Activated T-helper 2 cell treated with anti-CD3 and anti-CD28 coated beads, Interferon-gamma antibody, Interleukin-2, Interleukin-4, amounts not matched to agents 10 μg/mL and 5 μg/mL and 100 μg/mL, durations not matched to agents 14 hours and 24 hours and 36 hours (primary cell): ENCODE measurements around the gene TMED5. TPM values are rescaled to one million over a fixed set of nuclear protein-coding genes. Genes with fewer than 3 reads are reported as not detected.
"Not testable (repeated sequence)": the region's sequence is repeated elsewhere in the genome, so short reads cannot be mapped to it uniquely, and the experiment has no call there.

Experiments used
- DNase-seq: peaks from one replicate; pipeline ENCODE4 v3.0.0; 2021; ENCODE audit warnings: low spot score
- H3K27ac Mint-ChIP-seq: one replicate; pipeline ENCODE4 v1.8.0; 2021; ENCODE audit warnings: mixed read lengths
- H3K27me3 Mint-ChIP-seq: one replicate; pipeline ENCODE4 v1.8.0; 2021; ENCODE audit warnings: low read depth, mixed read lengths
- H3K36me3 Mint-ChIP-seq: one replicate; pipeline ENCODE4 v1.8.0; 2021; ENCODE audit warnings: low read depth, mixed read lengths
- H3K4me1 Mint-ChIP-seq: one replicate; pipeline ENCODE4 v1.8.0; 2021; ENCODE audit warnings: low read depth, mixed read lengths
- H3K4me3 Mint-ChIP-seq: one replicate; pipeline ENCODE4 v1.8.0; 2021; ENCODE audit warnings: low read depth, mild to moderate bottlenecking, moderate library complexity, mixed read lengths
- H3K9me3 Mint-ChIP-seq: one replicate; pipeline ENCODE4 v1.8.0; 2021; ENCODE audit warnings: mixed read lengths
- intact Hi-C: fragments of 100-400 bp; cut with micrococcal nuclease; formaldehyde crosslinking; loops from one replicate; pipeline ENCODE4 v1.15.1; 2023
- total RNA-seq: library from RNA; stranded (reverse); gene quantifications from 2 replicates; pipeline ENCODE4 v1.2.3, GENCODE V29; 2022

The TMED5 gene
- total RNA-seq, 1 donor from 2014 or later: 60.4 TPM

DNA sequence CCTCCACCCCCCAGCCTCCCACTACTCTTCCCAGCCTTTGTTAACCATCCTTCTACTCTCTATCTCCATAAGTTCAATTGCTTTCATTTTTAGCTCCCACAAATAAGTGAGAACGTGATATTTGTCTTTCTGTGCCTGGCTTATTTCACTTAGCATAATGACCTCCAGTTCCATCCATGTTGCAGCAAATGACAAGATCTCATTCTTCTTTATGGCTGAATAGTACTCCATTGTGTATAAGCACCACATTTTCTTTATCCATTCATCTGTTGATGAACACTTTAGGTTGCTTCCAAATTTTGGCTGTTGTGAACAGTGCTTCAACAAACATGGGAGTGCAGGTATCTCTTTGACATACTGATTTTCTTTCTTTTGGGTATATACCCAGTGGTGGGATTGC, 14.3 kb downstream of the TMED5 start:
- Mint-ChIP-seq H3K9me3 (peaks cover 25% of the 10 kb centered on the region), H3K36me3 (peaks cover 70% of the 10 kb centered on the region), H3K4me1 (peaks cover 26% of the 10 kb centered on the region)
- H3K27me3 Mint-ChIP-seq, H3K27ac Mint-ChIP-seq, H3K4me3 Mint-ChIP-seq, DNase-seq, intact Hi-C loops: not testable (repeated sequence)

DNA sequence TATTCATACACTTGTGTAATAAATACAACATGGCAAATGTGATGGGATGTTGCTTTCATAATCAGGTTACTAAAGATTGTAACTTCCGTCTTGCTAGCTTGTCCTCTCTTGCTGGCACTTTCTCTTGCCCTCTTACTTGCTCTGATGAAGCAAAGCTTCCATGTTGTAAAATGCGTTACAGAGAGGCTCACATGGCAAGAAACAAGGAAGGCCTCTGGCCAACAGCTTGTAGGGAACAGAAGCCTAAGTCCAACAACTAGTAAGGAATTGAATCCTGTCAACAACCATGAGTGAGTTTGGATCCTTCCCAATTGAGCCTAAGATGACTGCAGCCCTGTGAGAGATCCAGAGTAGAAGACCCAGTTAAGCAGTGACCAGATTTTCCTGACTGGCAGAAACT, 15.4 kb downstream of the TMED5 start:
- Mint-ChIP-seq H3K9me3 (peaks cover 25% of the 10 kb centered on the region), H3K4me3 (no peak overlapping the region), H3K36me3 (peaks cover 72% of the 10 kb centered on the region), H3K4me1 (peaks cover 23% of the 10 kb centered on the region), H3K27ac (no peak overlapping the region), H3K27me3 (no peaks in the 10 kb centered on the region)
- intact Hi-C loops: no loop called here
- no peak for DNase-seq

DNA sequence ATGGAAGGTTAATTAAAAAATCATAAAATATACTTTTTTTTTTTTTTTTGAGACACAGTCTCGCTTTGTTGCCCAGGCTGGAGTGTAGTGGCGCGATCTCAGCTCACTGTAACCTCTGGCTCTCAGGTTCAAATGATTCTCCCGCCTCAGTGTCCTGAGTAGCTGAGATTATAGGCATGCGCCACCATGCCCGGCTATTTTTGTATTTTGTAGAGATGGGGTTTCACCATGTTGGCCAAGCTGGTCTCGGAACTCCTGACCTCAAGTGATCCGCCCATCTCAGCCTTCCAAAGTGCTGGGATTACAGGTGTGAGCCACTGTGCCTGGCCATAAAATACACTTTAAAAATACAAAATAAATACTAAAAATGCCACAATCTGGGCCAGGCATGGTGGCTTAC, 16.9 kb downstream of the TMED5 start:
- not testable (repeated sequence) for H3K27me3 Mint-ChIP-seq

DNA sequence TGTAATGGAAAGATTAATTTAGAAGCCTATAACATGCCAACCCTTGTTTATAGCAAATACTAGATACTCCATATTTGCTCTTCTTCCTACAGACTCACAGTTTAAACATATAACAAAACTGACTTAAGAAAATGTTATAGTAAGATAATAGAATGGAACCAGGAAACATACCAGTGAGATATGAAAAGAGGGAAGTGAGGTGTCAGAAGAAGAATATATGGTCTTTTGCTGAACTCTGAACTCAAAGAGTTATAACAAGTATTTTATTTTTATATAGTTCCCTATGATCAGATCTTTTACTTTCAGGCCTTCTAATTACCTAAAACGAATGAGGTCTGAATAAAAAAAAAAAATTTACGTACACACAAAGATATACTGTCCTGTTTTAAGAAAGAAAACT, 20.9 kb downstream of the TMED5 start:
- intact Hi-C loops: no loop called here
- Mint-ChIP-seq H3K4me3 (no peak overlapping the region), H3K36me3 (peaks cover 56% of the 10 kb centered on the region), H3K27ac (peak overlapping the region; percentile 42), H3K9me3 (no peaks in the 10 kb centered on the region), H3K27me3 (no peaks in the 10 kb centered on the region), H3K4me1 (peaks cover 18% of the 10 kb centered on the region)
- no peak for DNase-seq

More for the DNA sequence above, 16.9 kb downstream of the TMED5 start:
- peaks cover 25% of the 10 kb centered on the region for H3K9me3 Mint-ChIP-seq
- H3K36me3 Mint-ChIP-seq: peaks cover 72% of the 10 kb centered on the region
- H3K4me1 Mint-ChIP-seq: peaks cover 17% of the 10 kb centered on the region
- H3K4me3 Mint-ChIP-seq, DNase-seq, intact Hi-C loops, H3K27ac Mint-ChIP-seq: not testable (repeated sequence)

DNA sequence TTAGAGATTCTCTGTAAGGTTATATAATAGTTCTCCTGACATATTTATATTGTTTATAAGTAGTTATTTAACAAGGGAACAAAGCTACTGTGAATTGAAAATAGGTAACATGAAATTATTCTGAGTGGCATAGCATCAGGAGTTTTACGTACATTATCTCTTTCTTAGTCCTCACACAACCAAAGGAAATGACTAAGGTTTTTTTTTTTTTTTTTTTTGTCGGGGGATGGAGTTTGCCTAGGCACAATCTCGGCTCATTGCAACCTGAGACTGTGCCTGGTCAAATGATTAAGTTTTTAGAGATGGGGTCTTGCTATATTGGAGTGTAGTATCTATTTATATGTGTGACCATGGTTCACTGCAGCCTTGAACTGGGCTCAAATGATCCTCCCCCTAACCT, 24.9 kb downstream of the TMED5 start:
- Mint-ChIP-seq H3K27ac (no peak overlapping the region), H3K4me3 (no peak overlapping the region), H3K27me3 (no peaks in the 10 kb centered on the region), H3K9me3 (no peaks in the 10 kb centered on the region), H3K4me1 (peaks cover 13% of the 10 kb centered on the region), H3K36me3 (peaks cover 56% of the 10 kb centered on the region)
- intact Hi-C loops: no loop called here
- no peak for DNase-seq

DNA sequence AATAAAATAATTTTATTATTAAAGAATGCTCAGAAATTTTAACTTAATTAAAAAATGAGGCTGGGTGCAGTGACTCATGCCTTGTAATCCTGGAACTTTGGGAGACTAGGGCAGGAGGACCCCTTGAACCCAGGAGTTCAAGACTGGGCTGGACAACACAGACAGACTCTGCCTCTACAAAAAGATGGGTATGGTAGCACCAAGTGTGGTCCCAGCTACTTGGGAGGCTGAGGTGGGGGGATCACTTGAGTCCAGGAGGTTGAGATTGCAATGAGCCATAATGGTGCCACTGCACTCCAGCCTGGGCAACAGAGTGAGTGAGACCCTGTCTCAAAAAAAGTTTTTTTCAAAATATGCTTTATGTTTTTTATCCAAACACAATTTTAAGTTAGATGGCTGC, 25.3 kb downstream of the TMED5 start:
- DNase-seq: no peak
- Mint-ChIP-seq H3K4me3 (no peak overlapping the region), H3K27me3 (no peaks in the 10 kb centered on the region), H3K36me3 (peaks cover 56% of the 10 kb centered on the region), H3K9me3 (no peaks in the 10 kb centered on the region), H3K4me1 (peaks cover 13% of the 10 kb centered on the region), H3K27ac (no peak overlapping the region)
- intact Hi-C loops: no loop called here

DNA sequence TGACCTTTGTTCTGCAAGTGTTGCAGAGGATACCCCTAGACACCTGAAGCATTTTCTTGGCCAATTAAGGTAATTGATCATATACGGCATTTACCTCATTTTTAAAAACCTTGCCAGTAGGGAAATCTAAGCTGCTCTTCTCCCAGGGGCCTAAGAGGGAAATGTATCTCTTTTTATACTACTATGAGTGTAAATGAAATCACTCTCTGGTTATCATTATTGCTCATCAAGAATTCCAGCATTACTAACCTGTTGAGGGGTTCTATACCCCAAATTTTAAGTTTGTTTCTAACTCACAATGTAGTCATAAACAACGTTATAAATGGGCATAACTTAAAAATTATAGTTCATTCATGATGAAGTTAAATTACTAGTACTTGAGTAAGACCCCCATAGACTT, 27.4 kb downstream of the TMED5 start:
- peaks cover 60% of the 10 kb centered on the region for H3K36me3 Mint-ChIP-seq
- no peak overlapping the region for H3K27ac Mint-ChIP-seq
- intact Hi-C loops: no loop called here
- peaks cover 13% of the 10 kb centered on the region for H3K4me1 Mint-ChIP-seq
- no peaks in the 10 kb centered on the region for H3K9me3 Mint-ChIP-seq
- H3K27me3 Mint-ChIP-seq: no peaks in the 10 kb centered on the region
- no peak overlapping the region for H3K4me3 Mint-ChIP-seq
- no peak for DNase-seq

DNA sequence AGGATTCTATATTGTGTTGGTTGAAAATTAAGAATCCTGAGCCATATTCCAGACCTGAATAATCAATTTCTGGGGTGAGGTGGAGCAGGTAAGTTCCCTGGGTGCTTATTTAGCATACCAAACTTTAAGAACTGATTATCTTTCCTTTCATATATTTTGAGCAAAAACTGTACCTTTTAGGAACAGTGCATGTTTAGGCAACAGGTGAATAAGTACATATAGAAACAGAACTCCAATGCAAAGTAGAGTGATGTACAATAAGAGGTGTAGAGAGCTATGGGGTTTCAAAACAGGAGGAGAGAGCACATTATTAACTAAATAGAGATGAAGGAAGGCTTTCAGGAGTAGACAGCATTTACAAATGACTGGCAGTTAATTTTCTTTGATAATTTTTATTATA, 28.7 kb downstream of the TMED5 start:
- intact Hi-C loops: no loop called here
- no peaks in the 10 kb centered on the region for H3K9me3 Mint-ChIP-seq
- H3K36me3 Mint-ChIP-seq: peaks cover 73% of the 10 kb centered on the region
- peaks cover 14% of the 10 kb centered on the region for H3K4me1 Mint-ChIP-seq
- H3K27me3 Mint-ChIP-seq: no peaks in the 10 kb centered on the region
- no peak for DNase-seq
- H3K27ac Mint-ChIP-seq: no peak overlapping the region
- H3K4me3 Mint-ChIP-seq: no peak overlapping the region

DNA sequence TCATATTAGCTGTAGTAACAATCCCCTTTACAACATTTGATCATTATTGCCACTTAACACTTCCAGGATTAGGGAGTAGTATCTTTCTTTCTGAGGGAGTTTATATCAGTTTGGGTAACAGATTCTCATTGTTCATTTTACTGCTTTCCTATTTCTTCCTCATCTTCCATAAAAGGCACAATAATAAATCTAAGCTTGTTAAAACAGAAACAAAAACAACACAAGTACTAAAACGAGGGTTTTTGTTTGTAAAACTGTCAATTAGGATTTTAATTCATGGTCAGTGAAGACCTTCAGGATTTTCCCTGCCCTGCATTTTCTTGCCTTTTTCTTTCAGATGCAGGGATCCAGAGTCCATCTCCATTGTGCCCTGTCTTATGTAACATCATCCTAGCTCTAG, 29.5 kb downstream of the TMED5 start:
- Mint-ChIP-seq H3K4me1 (peaks cover 11% of the 10 kb centered on the region), H3K27me3 (no peaks in the 10 kb centered on the region), H3K4me3 (no peak overlapping the region), H3K27ac (no peak overlapping the region), H3K9me3 (no peaks in the 10 kb centered on the region), H3K36me3 (peaks cover 70% of the 10 kb centered on the region)
- DNase-seq: no peak
- intact Hi-C loops: no loop called here

DNA sequence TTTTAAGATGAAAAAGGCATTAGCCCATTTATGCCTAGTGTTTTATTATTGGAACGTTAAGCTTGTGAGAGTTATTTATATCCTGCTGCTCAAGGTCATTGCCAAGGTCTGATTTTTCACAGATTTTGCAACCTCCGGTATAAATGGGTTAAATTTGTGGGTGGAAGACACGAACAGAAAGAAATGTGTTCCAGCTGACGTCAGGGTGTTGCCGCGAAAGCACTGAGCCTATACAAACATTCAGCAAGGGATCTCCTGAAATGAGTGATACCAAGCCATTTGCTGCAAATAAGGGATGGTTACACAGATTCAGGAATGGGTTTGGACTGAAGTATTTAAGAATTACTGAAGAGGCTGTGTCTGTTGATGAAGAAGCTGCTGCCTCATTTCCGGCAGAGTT, 32.2 kb downstream of the TMED5 start:
- H3K4me1 Mint-ChIP-seq: peaks cover 5% of the 10 kb centered on the region
- no peak for DNase-seq
- no peaks in the 10 kb centered on the region for H3K9me3 Mint-ChIP-seq
- H3K27me3 Mint-ChIP-seq: no peaks in the 10 kb centered on the region
- peaks cover 62% of the 10 kb centered on the region for H3K36me3 Mint-ChIP-seq
- intact Hi-C loops: loop anchor here (5.0 kb wide), 1 partner anchor 66 kb away; no protein-coding TSS in a partner anchor
- H3K27ac Mint-ChIP-seq: no peak overlapping the region
- no peak overlapping the region for H3K4me3 Mint-ChIP-seq

DNA sequence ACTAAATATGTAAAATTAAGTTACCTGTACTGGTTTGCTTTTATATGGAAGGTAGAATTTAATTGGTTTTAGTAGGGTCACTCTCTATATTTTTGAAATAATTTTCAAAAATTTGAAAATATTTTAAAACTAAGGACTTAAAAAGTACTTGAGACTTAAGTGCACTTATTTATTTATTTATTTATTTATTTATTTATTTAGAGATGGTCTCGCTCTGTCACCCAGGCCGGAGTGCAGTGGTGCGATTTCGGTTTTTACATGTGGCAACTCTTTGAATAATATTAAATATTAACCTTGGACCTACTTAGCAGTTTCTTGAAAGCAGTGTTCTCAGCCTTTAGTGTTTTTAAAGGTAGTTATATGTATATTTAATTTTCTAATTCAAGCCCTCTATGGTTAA, 36.4 kb downstream of the TMED5 start:
- no peak overlapping the region for H3K4me3 Mint-ChIP-seq
- no peak for DNase-seq
- intact Hi-C loops: no loop called here
- H3K9me3 Mint-ChIP-seq: no peaks in the 10 kb centered on the region
- peaks cover 48% of the 10 kb centered on the region for H3K36me3 Mint-ChIP-seq
- H3K27me3 Mint-ChIP-seq: no peaks in the 10 kb centered on the region
- no peak overlapping the region for H3K27ac Mint-ChIP-seq
- H3K4me1 Mint-ChIP-seq: peaks cover 3% of the 10 kb centered on the region

DNA sequence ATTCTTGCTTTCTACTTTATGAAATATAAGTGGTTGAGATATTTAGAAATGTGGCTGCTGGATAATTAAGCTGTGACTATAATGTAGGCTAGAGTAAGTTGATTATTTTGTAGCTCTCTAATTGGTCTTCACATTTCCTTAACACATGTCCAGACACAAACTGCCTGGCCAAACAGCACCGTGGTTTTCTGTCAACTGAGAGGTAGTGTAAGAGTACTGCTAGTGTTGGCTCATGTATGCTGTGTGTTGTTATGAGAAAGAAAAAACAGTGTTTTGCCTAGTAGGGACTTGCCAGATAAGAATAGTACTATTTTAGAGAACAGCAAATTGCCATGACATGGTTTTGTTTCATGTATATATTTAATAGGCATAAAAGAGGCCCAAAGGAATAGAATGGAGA, 37.1 kb downstream of the TMED5 start:
- H3K27me3 Mint-ChIP-seq: no peaks in the 10 kb centered on the region
- peaks cover 3% of the 10 kb centered on the region for H3K4me1 Mint-ChIP-seq
- no peaks in the 10 kb centered on the region for H3K9me3 Mint-ChIP-seq
- H3K36me3 Mint-ChIP-seq: peaks cover 47% of the 10 kb centered on the region
- DNase-seq: no peak
- intact Hi-C loops: no loop called here
- H3K27ac Mint-ChIP-seq: no peak overlapping the region
- H3K4me3 Mint-ChIP-seq: no peak overlapping the region

DNA sequence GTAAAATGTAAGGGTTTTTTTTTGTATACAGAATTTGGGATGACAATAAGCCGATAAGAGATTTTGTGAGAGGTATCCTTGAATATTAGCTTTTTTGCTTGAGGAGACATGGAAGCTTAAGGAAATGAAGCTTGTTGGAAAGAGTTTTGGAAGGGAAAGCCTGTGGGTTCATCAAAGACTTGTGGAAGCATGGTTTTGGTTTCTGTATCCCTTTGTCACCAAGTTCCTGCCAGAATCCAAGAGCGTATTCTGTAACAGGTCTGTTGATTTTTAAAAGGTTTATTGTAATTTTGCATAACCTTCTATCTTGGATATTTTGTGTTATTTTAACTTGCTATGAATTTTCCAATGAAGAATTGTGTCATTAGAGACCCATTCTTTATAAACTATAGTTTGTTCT, 38.1 kb downstream of the TMED5 start:
- H3K4me3 Mint-ChIP-seq: no peak overlapping the region
- intact Hi-C loops: no loop called here
- H3K36me3 Mint-ChIP-seq: peaks cover 45% of the 10 kb centered on the region
- H3K9me3 Mint-ChIP-seq: no peaks in the 10 kb centered on the region
- H3K27me3 Mint-ChIP-seq: no peaks in the 10 kb centered on the region
- H3K27ac Mint-ChIP-seq: no peak overlapping the region
- DNase-seq: no peak
- peaks cover 2% of the 10 kb centered on the region for H3K4me1 Mint-ChIP-seq

DNA sequence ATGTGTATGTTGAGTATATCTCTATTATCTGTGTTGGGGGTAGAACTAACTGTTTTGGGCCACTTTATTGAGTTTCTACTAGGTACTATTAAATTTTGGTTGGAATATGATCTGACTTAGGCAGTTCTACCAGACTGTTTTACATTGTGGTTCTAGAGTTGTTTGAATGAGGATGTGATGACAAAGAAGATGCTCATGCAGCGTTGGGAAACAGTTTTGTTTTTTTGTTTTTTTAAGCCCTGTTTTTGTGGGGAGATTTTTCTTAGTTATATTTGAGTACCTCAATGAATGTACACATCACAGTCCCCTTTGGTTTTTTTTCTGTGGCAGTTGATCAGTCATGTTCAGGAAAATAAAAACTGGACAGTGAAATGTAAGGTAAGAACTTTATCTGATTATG, 40.1 kb downstream of the TMED5 start:
- H3K27me3 Mint-ChIP-seq: no peaks in the 10 kb centered on the region

More for the DNA sequence above, 40.1 kb downstream of the TMED5 start:
- Mint-ChIP-seq H3K27ac (no peak overlapping the region), H3K36me3 (peaks cover 48% of the 10 kb centered on the region), H3K4me1 (peaks cover 2% of the 10 kb centered on the region), H3K4me3 (no peak overlapping the region), H3K9me3 (no peaks in the 10 kb centered on the region)
- intact Hi-C loops: no loop called here
- no peak for DNase-seq
